BLaER1 treated with 17β-estradiol and CSF1 and Interleukin-3, amounts not matched to agents 10 nM and 100 nM (cell line): Measurements from ENCODE around the gene ZNF629.

Source experiments
- H3K27ac ChIP-seq, 11 experiments: shearing (Covaris generic); formaldehyde crosslinking; 2 replicates each; pipeline ENCODE4 v1.8.1; 2022
- H3K27me3 ChIP-seq, 11 experiments: shearing (Covaris generic); formaldehyde crosslinking; 2 replicates each; pipeline ENCODE4 v1.8.1; 2022
- H3K36me3 ChIP-seq, 11 experiments: shearing (Covaris generic); formaldehyde crosslinking; 2 replicates each; pipeline ENCODE4 v1.8.1; 2022
- H3K4me1 ChIP-seq, 10 experiments: shearing (Covaris generic); formaldehyde crosslinking; 2 replicates each; pipeline ENCODE4 v1.8.1; 2022
- H3K4me2 ChIP-seq, 11 experiments: shearing (Covaris generic); formaldehyde crosslinking; 2 replicates each; pipeline ENCODE4 v1.8.1; 2022
- H3K4me3 ChIP-seq, 10 experiments: shearing (Covaris generic); formaldehyde crosslinking; 2 replicates each; pipeline ENCODE4 v1.8.1; 2022
- H3K9ac ChIP-seq, 11 experiments: shearing (Covaris generic); formaldehyde crosslinking; 2 replicates each; pipeline ENCODE4 v1.8.1; 2022
- H3K9me3 ChIP-seq, 11 experiments: shearing (Covaris generic); formaldehyde crosslinking; replicated peaks in 1 of 11; 2 replicates each; pipeline ENCODE4 v1.8.1; 2022
- H4K20me1 ChIP-seq, 11 experiments: shearing (Covaris generic); formaldehyde crosslinking; 2 replicates each; pipeline ENCODE4 v1.8.1; 2022
- Cebpa-rat ChIP-seq, 11 experiments: shearing (Covaris generic); IDR thresholded peaks; 2 replicates each; pipeline ENCODE4 v1.8.1; 2022

ZNF629 gene

GRCh38 chr16:30741461-30741914 lies 45.5 kb downstream of the ZNF629 start:
- Histone ChIP-seq H4K20me1 (peaks cover 0 to 50% (median 35%) of the 10 kb centered on the region in 11 experiments; a peak in 18 of 22 replicates), H3K9ac (0 out of 22 replicates have a peak overlapping the region, but pooled peaks of 1 of the 11 experiments have one; percentile 21), H3K9me3 (no peaks in the 10 kb centered on the region), H3K4me3 (no peak overlapping the region), H3K4me2 (peak overlapping the region in 2 of 11 experiments; percentile 16 to 56; a peak in 2 of 22 replicates), H3K36me3 (peaks cover 72 to 99% (median 91%) of the 10 kb centered on the region in 11 experiments), H3K27ac (no peak overlapping the region), H3K4me1 (peaks cover 0 to 29% (median 11%) of the 10 kb centered on the region in 10 experiments; a peak in 11 of 20 replicates), H3K27me3 (no peaks in the 10 kb centered on the region)
- no peak for TF ChIP-seq Cebpa-rat (IDR thresholded peaks at IDR 0.05)

- H3K36me3 ChIP-seq, result peaks cover 81 to 100% (median 99%) of the 10 kb centered on the region in 11 experiments
Observed at GRCh38 chr16:30740364-30741251, 46.4 kb downstream of the ZNF629 start.

GRCh38 chr16:30738984-30739951 lies 47.7 kb downstream of the ZNF629 start:
- no peak for TF ChIP-seq Cebpa-rat (IDR thresholded peaks at IDR 0.05)
- peak overlapping the region in 2 of 11 experiments; percentile 3 to 34; a peak in 1 of 22 replicates for H3K9ac ChIP-seq
- H3K27me3 ChIP-seq, result no peaks in the 10 kb centered on the region
- peaks cover 86 to 100% (median 99%) of the 10 kb centered on the region in 11 experiments for H3K36me3 ChIP-seq
- peak overlapping the region in 1 of 11 experiments; percentile 56; a peak in 1 of 22 replicates for H3K4me2 ChIP-seq
- no peak overlapping the region for H3K4me3 ChIP-seq
- no peaks in the 10 kb centered on the region for H3K9me3 ChIP-seq
- peaks cover 0 to 59% (median 35%) of the 10 kb centered on the region in 11 experiments; a peak in 18 of 22 replicates for H4K20me1 ChIP-seq
- peaks cover 0 to 27% (median 11%) of the 10 kb centered on the region in 10 experiments; a peak in 11 of 20 replicates for H3K4me1 ChIP-seq
- no peak overlapping the region for H3K27ac ChIP-seq

More at GRCh38 chr16:30740364-30741251, 46.4 kb downstream of the ZNF629 start:
- Histone ChIP-seq H3K9ac (peak overlapping the region in 2 of 11 experiments; percentile 21 to 31; a peak in 3 of 22 replicates), H3K9me3 (no peaks in the 10 kb centered on the region), H3K27me3 (no peaks in the 10 kb centered on the region), H3K4me1 (peaks cover 0 to 27% (median 11%) of the 10 kb centered on the region in 10 experiments; a peak in 11 of 20 replicates), H3K27ac (no peak overlapping the region), H3K4me3 (no peak overlapping the region), H3K4me2 (peak overlapping the region in 3 of 11 experiments; percentile 18 to 69 (median 56); a peak in 4 of 22 replicates), H4K20me1 (peaks cover 0 to 58% (median 35%) of the 10 kb centered on the region in 11 experiments; a peak in 18 of 22 replicates)
- TF ChIP-seq Cebpa-rat (IDR thresholded peaks at IDR 0.05), result no peak

- H3K36me3 ChIP-seq, result peaks cover 86 to 100% (median 99%) of the 10 kb centered on the region in 11 experiments
- no peaks in the 10 kb centered on the region for H3K9me3 ChIP-seq
- no peak for TF ChIP-seq Cebpa-rat (IDR thresholded peaks at IDR 0.05)
- H3K27me3 ChIP-seq, result no peaks in the 10 kb centered on the region
- H3K9ac ChIP-seq, result no peak overlapping the region
- H4K20me1 ChIP-seq, result peaks cover 0 to 65% (median 35%) of the 10 kb centered on the region in 11 experiments; a peak in 18 of 22 replicates
- no peak overlapping the region for H3K4me2 ChIP-seq
- no peak overlapping the region for H3K27ac ChIP-seq
- no peak overlapping the region for H3K4me3 ChIP-seq
- peaks cover 0 to 27% (median 11%) of the 10 kb centered on the region in 10 experiments; a peak in 11 of 20 replicates for H3K4me1 ChIP-seq
Observed at GRCh38 chr16:30737794-30738648, 49.0 kb downstream of the ZNF629 start.

GRCh38 chr16:30736995-30737793 lies 49.8 kb downstream of the ZNF629 start:
- Histone ChIP-seq H4K20me1 (peaks cover 0 to 69% (median 35%) of the 10 kb centered on the region in 11 experiments; a peak in 18 of 22 replicates), H3K4me3 (no peak overlapping the region), H3K27me3 (no peaks in the 10 kb centered on the region), H3K4me2 (no peak overlapping the region), H3K9me3 (no peaks in the 10 kb centered on the region), H3K36me3 (peaks cover 86 to 100% (median 99%) of the 10 kb centered on the region in 11 experiments), H3K4me1 (peaks cover 0 to 27% (median 11%) of the 10 kb centered on the region in 10 experiments; a peak in 11 of 20 replicates), H3K27ac (no peak overlapping the region), H3K9ac (no peak overlapping the region)
- no peak for TF ChIP-seq Cebpa-rat (IDR thresholded peaks at IDR 0.05)

GRCh38 chr16:30731411-30731810 lies 55.6 kb downstream of the ZNF629 start:
- Histone ChIP-seq H3K9me3 (no peaks in the 10 kb centered on the region), H3K4me2 (no peak overlapping the region), H3K27ac (no peak overlapping the region), H3K36me3 (peaks cover 85 to 98% (median 97%) of the 10 kb centered on the region in 11 experiments), H3K4me3 (no peak overlapping the region), H3K4me1 (peaks cover 21 to 35% (median 27%) of the 10 kb centered on the region in 10 experiments), H3K27me3 (no peaks in the 10 kb centered on the region), H4K20me1 (peaks cover 24 to 65% (median 45%) of the 10 kb centered on the region in 11 experiments; a peak in 21 of 22 replicates), H3K9ac (no peak overlapping the region; a peak in 2 of 22 replicates)
- TF ChIP-seq Cebpa-rat (IDR thresholded peaks at IDR 0.05), result no peak
